ENCODE measurements around the gene TAGAP. TPM values are rescaled to one million over a fixed set of nuclear protein-coding genes. Genes with fewer than 3 reads are reported as not detected.

The TAGAP gene
- total and polyA plus RNA-seq, 9 of the 15 experiments (the other 6 are each of a cell fraction or from before 2014, with no cell fraction given) = 0.07 TPM; not detected in 8

- no peaks in the 10 kb centered on the region for H3K36me3 ChIP-seq (ENCODE audit: control insufficient read depth, insufficient read depth, low read length)
- no peaks in the 10 kb centered on the region for H3K79me2 ChIP-seq (ENCODE audit: control insufficient read depth, insufficient read depth, low read length)
- ChIA-PET POLR2A (no interaction called here), CTCF (ENCODE audit: low intra/inter-chr PET ratio) (no interaction called here)
- in situ Hi-C loops (cut with MboI) = loop anchor here (5.0 kb wide), 1 partner anchor 62 kb away; no protein-coding TSS in a partner anchor
- FAIRE-seq = no peak
- no TSS peak for BruUV-seq (replicated peaks)
- H3K4me2 ChIP-seq (ENCODE audit: insufficient read depth, low read length) = no peak overlapping the region
- H4K20me1 ChIP-seq (replicated peaks; ENCODE audit: control insufficient read depth, insufficient read depth, low read length) = no peaks in the 10 kb centered on the region
- no peak for DNase-seq (ENCODE audit: extremely low read depth in 1 of 4, low spot score in 3 of 4)
- peaks cover 0 to 4% of the 10 kb centered on the region in 2 experiments; a peak in 1 of 5 replicates for H3K4me1 ChIP-seq (replicated peaks in 1 of 2; ENCODE audit: control insufficient read depth in 2 of 2, insufficient read depth in 2 of 2, low read length in 2 of 2)
- intact Hi-C loops (cut with micrococcal nuclease) = loop anchor here (5.0 kb wide), 1 partner anchor 338 kb away; no protein-coding TSS in a partner anchor
- H3K9ac ChIP-seq (ENCODE audit: insufficient read depth in 1 of 2, low read depth in 2 of 2, low read length in 2 of 2) = no peak overlapping the region
- H3K9me1 ChIP-seq (ENCODE audit: control insufficient read depth, insufficient read depth, low read length) = no peaks in the 10 kb centered on the region
- TF ChIP-seq CBX8 (IDR thresholded peaks at IDR 0.05; ENCODE audit: borderline replicate concordance, extremely low read depth, low read depth, low read length, poor library complexity, severe bottlenecking) (peak; percentile 91), RHOXF2B (CRISPR knock-in tag; conservative IDR thresholded peaks at IDR 0.05) (no peak)
- peaks cover 56 to 63% of the 10 kb centered on the region in 2 experiments for H3K27me3 ChIP-seq (ENCODE audit: control insufficient read depth in 2 of 2, insufficient read depth in 2 of 2, low read length in 2 of 2)
- no peak overlapping the region for H3K27ac ChIP-seq (ENCODE audit: extremely low read depth, low read depth, low read length)
- no peak overlapping the region for H2AFZ ChIP-seq (ENCODE audit: low read depth, low read length)
- 3% methylated on average over 1 of the region's 1 CpG for WGBS (ENCODE audit: insufficient coverage, low coverage, missing lambda C conversion rate)
- H3K4me3 ChIP-seq = no peak overlapping the region
- H3K9me3 ChIP-seq (replicated peaks; ENCODE audit: control insufficient read depth, insufficient read depth, low read depth, low read length) = no peaks in the 10 kb centered on the region
- no peak for ATAC-seq
These were observed 4.9 kb downstream of the TAGAP start for GRCh38 chr6:159039885-159040258.

GRCh38 chr6:159038914-159039884 lies 5.6 kb downstream of the TAGAP start:
- Histone ChIP-seq H3K27ac (ENCODE audit: extremely low read depth, low read depth, low read length) (no peak overlapping the region), H2AFZ (ENCODE audit: low read depth, low read length) (no peak overlapping the region), H3K4me2 (ENCODE audit: insufficient read depth, low read length) (no peak overlapping the region), H3K79me2 (ENCODE audit: control insufficient read depth, insufficient read depth, low read length) (no peaks in the 10 kb centered on the region), H3K4me3 (no peak overlapping the region), H3K4me1 (replicated peaks in 1 of 2; ENCODE audit: control insufficient read depth in 2 of 2, insufficient read depth in 2 of 2, low read length in 2 of 2) (peaks cover 0 to 4% of the 10 kb centered on the region in 2 experiments; a peak in 1 of 5 replicates), H3K9me1 (ENCODE audit: control insufficient read depth, insufficient read depth, low read length) (no peaks in the 10 kb centered on the region), H4K20me1 (replicated peaks; ENCODE audit: control insufficient read depth, insufficient read depth, low read length) (no peaks in the 10 kb centered on the region), H3K9me3 (replicated peaks; ENCODE audit: control insufficient read depth, insufficient read depth, low read depth, low read length) (no peaks in the 10 kb centered on the region), H3K36me3 (ENCODE audit: control insufficient read depth, insufficient read depth, low read length) (no peaks in the 10 kb centered on the region), H3K27me3 (ENCODE audit: control insufficient read depth in 2 of 2, insufficient read depth in 2 of 2, low read length in 2 of 2) (peaks cover 51 to 60% of the 10 kb centered on the region in 2 experiments), H3K9ac (ENCODE audit: insufficient read depth in 1 of 2, low read depth in 2 of 2, low read length in 2 of 2) (no peak overlapping the region)
- ATAC-seq (no peak), DNase-seq (ENCODE audit: extremely low read depth in 1 of 4, low spot score in 3 of 4) (no peak), FAIRE-seq (no peak)
- intact Hi-C loops (cut with micrococcal nuclease) (no loop called here), in situ Hi-C loops (cut with MboI) (no loop called here)
- under 1% methylated on average over 8 of the region's 8 CpGs for WGBS (ENCODE audit: insufficient coverage, low coverage, missing lambda C conversion rate)
- ChIA-PET CTCF (ENCODE audit: low intra/inter-chr PET ratio) (interaction anchor here (0.6 kb wide), 1 partner anchor 31 kb away, joined by 3 read pairs; no protein-coding TSS in a partner anchor), POLR2A (interaction anchor here (0.6 to 1.0 kb wide), 2 partner anchors 11 to 565 kb away, joined by 3 to 4 read pairs; no protein-coding TSS in a partner anchor)
- no TSS peak for BruUV-seq (replicated peaks)
- TF ChIP-seq BMI1 (IDR thresholded peaks at IDR 0.05; ENCODE audit: low read length) (peak; percentile 78), CEBPG (CRISPR knock-in tag; IDR thresholded peaks at IDR 0.05) (no peak), CEBPG (tag; conservative IDR thresholded peaks at IDR 0.05 in 1 of 2, IDR thresholded peaks at IDR 0.05 in 1 of 2) (peak in 1 of 2 experiments; percentile 46; a peak in 2 of 4 replicates), CBX2 (IDR thresholded peaks at IDR 0.05; ENCODE audit: insufficient read depth, low read length, poor library complexity, severe bottlenecking) (peak; percentile 93), ERF (CRISPR knock-in tag; IDR thresholded peaks at IDR 0.05) (no peak), CBX8 (IDR thresholded peaks at IDR 0.05; ENCODE audit: borderline replicate concordance, extremely low read depth, low read depth, low read length, poor library complexity, severe bottlenecking) (peak; percentile 100), ZNF316 (IDR thresholded peaks at IDR 0.05) (peak; percentile 34; the same call in 1 of the 2 replicates), ZFP36 (IDR thresholded peaks at IDR 0.05; ENCODE audit: low read depth, low read length, partially characterized antibody) (peak; percentile 72), RNF2 (IDR thresholded peaks at IDR 0.05) (peak; percentile 94), CEBPB (tag; IDR thresholded peaks at IDR 0.05) (peak; percentile 76), SIRT6 (IDR thresholded peaks at IDR 0.05; ENCODE audit: low read depth, low read length) (no peak), ZNF830 (CRISPR knock-in tag; IDR thresholded peaks at IDR 0.05) (no peak)
